ENCODE results near the gene ARPC3. TPM values are rescaled to one million over a fixed set of nuclear protein-coding genes. Genes with fewer than 3 reads are reported as not detected.

Gene ARPC3
- total and polyA plus RNA-seq, 10 of the 15 experiments (the other 5 are each of a cell fraction or from before 2014, with no cell fraction given): 81.6 to 890 (median 564) TPM

DNA sequence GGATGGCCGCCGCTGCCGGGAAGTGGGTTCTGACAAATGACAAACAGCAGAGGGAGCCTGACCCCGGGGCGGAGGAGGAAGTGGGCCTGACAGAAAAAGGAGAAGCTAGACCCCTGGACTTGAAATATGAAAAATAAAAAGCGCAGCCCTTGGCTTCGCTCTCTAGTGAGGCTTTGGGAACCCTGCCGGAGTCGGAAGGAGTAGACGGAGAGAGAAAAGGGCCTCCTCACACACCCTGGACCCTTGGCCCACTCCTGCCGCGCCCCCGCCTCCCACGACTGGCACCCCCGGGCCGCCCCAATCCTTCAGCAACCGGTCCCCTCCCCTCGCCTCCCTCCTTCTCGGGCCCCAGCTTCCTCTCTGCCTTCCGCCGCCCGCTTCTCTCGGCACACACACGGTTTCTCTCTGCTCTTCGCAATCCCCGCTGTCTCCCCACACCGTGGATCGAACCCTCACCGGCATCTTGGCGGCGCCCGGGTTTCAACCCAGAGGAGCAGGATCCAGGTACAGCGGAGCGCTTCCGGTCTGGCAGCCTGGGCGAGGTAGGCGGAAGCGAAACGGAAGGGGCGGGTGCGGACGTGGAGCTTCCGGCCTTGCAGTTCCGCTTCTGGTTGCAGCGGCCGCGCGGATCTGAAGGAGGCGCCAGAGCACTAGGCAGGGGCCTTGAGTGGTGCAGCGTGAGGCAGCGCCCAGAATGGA is at the start of gene ARPC3 (continued):
- TF ChIP-seq, protein P1, sequence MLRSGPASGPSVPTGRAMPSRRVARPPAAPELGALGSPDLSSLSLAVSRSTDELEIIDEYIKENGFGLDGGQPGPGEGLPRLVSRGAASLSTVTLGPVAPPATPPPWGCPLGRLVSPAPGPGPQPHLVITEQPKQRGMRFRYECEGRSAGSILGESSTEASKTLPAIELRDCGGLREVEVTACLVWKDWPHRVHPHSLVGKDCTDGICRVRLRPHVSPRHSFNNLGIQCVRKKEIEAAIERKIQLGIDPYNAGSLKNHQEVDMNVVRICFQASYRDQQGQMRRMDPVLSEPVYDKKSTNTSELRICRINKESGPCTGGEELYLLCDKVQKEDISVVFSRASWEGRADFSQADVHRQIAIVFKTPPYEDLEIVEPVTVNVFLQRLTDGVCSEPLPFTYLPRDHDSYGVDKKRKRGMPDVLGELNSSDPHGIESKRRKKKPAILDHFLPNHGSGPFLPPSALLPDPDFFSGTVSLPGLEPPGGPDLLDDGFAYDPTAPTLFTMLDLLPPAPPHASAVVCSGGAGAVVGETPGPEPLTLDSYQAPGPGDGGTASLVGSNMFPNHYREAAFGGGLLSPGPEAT (IDR thresholded peaks at IDR 0.05; ENCODE audit: low read depth): peak; percentile 36; the same call in 1 of the 2 replicates
- TF ChIP-seq SUPT20H (IDR thresholded peaks at IDR 0.05; ENCODE audit: borderline replicate concordance, control insufficient read depth, low read depth, low read length): no peak
- TF ChIP-seq MTA2 (IDR thresholded peaks at IDR 0.05; ENCODE audit: low read depth): no peak; the same call in 1 of the 2 replicates
- TF ChIP-seq YBX1 (IDR thresholded peaks at IDR 0.05): no peak
- 0 out of 2 replicates have a peak, but pooled peaks have one; percentile 64 for TF ChIP-seq IRF4 (IDR thresholded peaks at IDR 0.05; ENCODE audit: low read depth, low read length)
- no peak for TF ChIP-seq MEF2B (IDR thresholded peaks at IDR 0.05; ENCODE audit: partially characterized antibody, poor library complexity, severe bottlenecking)
- no peak for TF ChIP-seq NR2C2 (IDR thresholded peaks at IDR 0.05; ENCODE audit: borderline replicate concordance, control insufficient read depth, insufficient read length, low read depth)
- TF ChIP-seq SMAD5 (IDR thresholded peaks at IDR 0.05; ENCODE audit: low read depth): peak; percentile 90
- TF ChIP-seq CHD2 (IDR thresholded peaks at IDR 0.05; ENCODE audit: borderline replicate concordance, low read depth, low read length): peak; percentile 43; the same call in 1 of the 2 replicates
- no peak for TF ChIP-seq SREBF2 (IDR thresholded peaks at IDR 0.05; ENCODE audit: low read length)
- TF ChIP-seq SPI1 (IDR thresholded peaks at IDR 0.05; ENCODE audit: borderline replicate concordance, insufficient read depth, low read depth, low read length): peak; percentile 92
- TF ChIP-seq, protein P2, sequence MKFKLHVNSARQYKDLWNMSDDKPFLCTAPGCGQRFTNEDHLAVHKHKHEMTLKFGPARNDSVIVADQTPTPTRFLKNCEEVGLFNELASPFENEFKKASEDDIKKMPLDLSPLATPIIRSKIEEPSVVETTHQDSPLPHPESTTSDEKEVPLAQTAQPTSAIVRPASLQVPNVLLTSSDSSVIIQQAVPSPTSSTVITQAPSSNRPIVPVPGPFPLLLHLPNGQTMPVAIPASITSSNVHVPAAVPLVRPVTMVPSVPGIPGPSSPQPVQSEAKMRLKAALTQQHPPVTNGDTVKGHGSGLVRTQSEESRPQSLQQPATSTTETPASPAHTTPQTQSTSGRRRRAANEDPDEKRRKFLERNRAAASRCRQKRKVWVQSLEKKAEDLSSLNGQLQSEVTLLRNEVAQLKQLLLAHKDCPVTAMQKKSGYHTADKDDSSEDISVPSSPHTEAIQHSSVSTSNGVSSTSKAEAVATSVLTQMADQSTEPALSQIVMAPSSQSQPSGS (IDR thresholded peaks at IDR 0.05; ENCODE audit: low read length): no peak
- peak; percentile 26 to 57; a peak in 3 of 4 replicates for TF ChIP-seq BHLHE40 (IDR thresholded peaks at IDR 0.05; ENCODE audit: borderline replicate concordance in 1 of 2, low read depth in 2 of 2, low read length in 1 of 2)
- 0 out of 2 replicates have a peak, but pooled peaks have one; percentile 41 for TF ChIP-seq ASH2L (IDR thresholded peaks at IDR 0.05; ENCODE audit: borderline replicate concordance, low read depth)
- TF ChIP-seq NFYB (IDR thresholded peaks at IDR 0.05; ENCODE audit: insufficient read depth, low read depth, low read length): no peak
- no peak for TF ChIP-seq BCL11A (IDR thresholded peaks at IDR 0.05; ENCODE audit: low read depth, low read length)
- peak; percentile 73; the same call in 1 of the 2 replicates for TF ChIP-seq PAX5 (IDR thresholded peaks at IDR 0.05; ENCODE audit: borderline replicate concordance, low read depth, low read length)
- TF ChIP-seq, protein P3, sequence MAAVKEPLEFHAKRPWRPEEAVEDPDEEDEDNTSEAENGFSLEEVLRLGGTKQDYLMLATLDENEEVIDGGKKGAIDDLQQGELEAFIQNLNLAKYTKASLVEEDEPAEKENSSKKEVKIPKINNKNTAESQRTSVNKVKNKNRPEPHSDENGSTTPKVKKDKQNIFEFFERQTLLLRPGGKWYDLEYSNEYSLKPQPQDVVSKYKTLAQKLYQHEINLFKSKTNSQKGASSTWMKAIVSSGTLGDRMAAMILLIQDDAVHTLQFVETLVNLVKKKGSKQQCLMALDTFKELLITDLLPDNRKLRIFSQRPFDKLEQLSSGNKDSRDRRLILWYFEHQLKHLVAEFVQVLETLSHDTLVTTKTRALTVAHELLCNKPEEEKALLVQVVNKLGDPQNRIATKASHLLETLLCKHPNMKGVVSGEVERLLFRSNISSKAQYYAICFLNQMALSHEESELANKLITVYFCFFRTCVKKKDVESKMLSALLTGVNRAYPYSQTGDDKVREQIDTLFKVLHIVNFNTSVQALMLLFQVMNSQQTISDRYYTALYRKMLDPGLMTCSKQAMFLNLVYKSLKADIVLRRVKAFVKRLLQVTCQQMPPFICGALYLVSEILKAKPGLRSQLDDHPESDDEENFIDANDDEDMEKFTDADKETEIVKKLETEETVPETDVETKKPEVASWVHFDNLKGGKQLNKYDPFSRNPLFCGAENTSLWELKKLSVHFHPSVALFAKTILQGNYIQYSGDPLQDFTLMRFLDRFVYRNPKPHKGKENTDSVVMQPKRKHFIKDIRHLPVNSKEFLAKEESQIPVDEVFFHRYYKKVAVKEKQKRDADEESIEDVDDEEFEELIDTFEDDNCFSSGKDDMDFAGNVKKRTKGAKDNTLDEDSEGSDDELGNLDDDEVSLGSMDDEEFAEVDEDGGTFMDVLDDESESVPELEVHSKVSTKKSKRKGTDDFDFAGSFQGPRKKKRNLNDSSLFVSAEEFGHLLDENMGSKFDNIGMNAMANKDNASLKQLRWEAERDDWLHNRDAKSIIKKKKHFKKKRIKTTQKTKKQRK (IDR thresholded peaks at IDR 0.05; ENCODE audit: low read depth, low read length): no peak
- TF ChIP-seq RFX5 (IDR thresholded peaks at IDR 0.05; ENCODE audit: low read depth, low read length): 0 out of 2 replicates have a peak, but pooled peaks have one; percentile 10
- TF ChIP-seq PAX8 (IDR thresholded peaks at IDR 0.05): no peak
- TF ChIP-seq, protein P4, sequence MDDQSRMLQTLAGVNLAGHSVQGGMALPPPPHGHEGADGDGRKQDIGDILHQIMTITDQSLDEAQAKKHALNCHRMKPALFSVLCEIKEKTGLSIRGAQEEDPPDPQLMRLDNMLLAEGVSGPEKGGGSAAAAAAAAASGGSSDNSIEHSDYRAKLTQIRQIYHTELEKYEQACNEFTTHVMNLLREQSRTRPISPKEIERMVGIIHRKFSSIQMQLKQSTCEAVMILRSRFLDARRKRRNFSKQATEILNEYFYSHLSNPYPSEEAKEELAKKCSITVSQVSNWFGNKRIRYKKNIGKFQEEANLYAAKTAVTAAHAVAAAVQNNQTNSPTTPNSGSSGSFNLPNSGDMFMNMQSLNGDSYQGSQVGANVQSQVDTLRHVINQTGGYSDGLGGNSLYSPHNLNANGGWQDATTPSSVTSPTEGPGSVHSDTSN (IDR thresholded peaks at IDR 0.05; ENCODE audit: insufficient replicate concordance, low read depth, low read length): peak; percentile 4
- TF ChIP-seq ZNF24 (IDR thresholded peaks at IDR 0.05): 0 out of 2 replicates have a peak, but pooled peaks have one; percentile 23
- TF ChIP-seq ZZZ3 (IDR thresholded peaks at IDR 0.05; ENCODE audit: control insufficient read depth, insufficient read length, low read depth): no peak

Measured in GM12878 (cell line).